Anterior cingulate cortex (tissue), 58 donors: ENCODE results near the gene RPS6KA6.
A peak's percentile ranks its signal among the peaks of the same experiment; 100 is the strongest.

Experiments used
- DNase-seq, 58 donors: peaks; one replicate each; lab custom pipeline; 2025; lab: John Stamatoyannopoulos, UW

The RPS6KA6 gene

GRCh38 chrX:84187533-84188319, at the start of gene RPS6KA6:
Gene RPS6KA6, minus strand, starts transcription at chrX:84188199. Its CDS starts 300 bp downstream, at chrX:84187899.
- peak in 42 of 58 donors; percentile 0 to 68 (median 22) for DNase-seq

GRCh38 chrX:84224741-84225140, 36.7 kb upstream of the RPS6KA6 start:
- DNase-seq: no peak

GRCh38 chrX:84223261-84223660, 35.3 kb upstream of the RPS6KA6 start:
- no peak for DNase-seq

GRCh38 chrX:84221181-84221580, 33.2 kb upstream of the RPS6KA6 start:
- DNase-seq: no peak

GRCh38 chrX:84219551-84219950, 31.6 kb upstream of the RPS6KA6 start:
- DNase-seq: no peak

- DNase-seq: no peak
Measured at GRCh38 chrX:84218726-84219125, 30.7 kb upstream of the RPS6KA6 start.

- no peak for DNase-seq
Measured at GRCh38 chrX:84216881-84217280, 28.9 kb upstream of the RPS6KA6 start.

- DNase-seq: no peak
Measured at GRCh38 chrX:84216406-84216805, 28.4 kb upstream of the RPS6KA6 start.

GRCh38 chrX:84205276-84205675, 17.3 kb upstream of the RPS6KA6 start:
- no peak for DNase-seq

GRCh38 chrX:84199688-84200087, 11.7 kb upstream of the RPS6KA6 start:
- no peak for DNase-seq

GRCh38 chrX:84197550-84197949, 9.6 kb upstream of the RPS6KA6 start:
- no peak for DNase-seq

GRCh38 chrX:84192006-84192405, 4.0 kb upstream of the RPS6KA6 start:
- no peak for DNase-seq

- DNase-seq: no peak
Measured at GRCh38 chrX:84189125-84189524, 1.1 kb upstream of the RPS6KA6 start.

- DNase-seq: peak in 51 of 58 donors; percentile 1 to 68 (median 23)
Measured at GRCh38 chrX:84188320-84188834, 378 bp upstream of the RPS6KA6 start.

- DNase-seq: peak in 1 of 58 donors; percentile 1
Measured at GRCh38 chrX:84186603-84187532, 1.1 kb downstream of the RPS6KA6 start.

- no peak for DNase-seq
Measured at GRCh38 chrX:84182516-84182915, 5.5 kb downstream of the RPS6KA6 start.

- DNase-seq: no peak
Measured at GRCh38 chrX:84175958-84176357, 12.0 kb downstream of the RPS6KA6 start.

GRCh38 chrX:84175274-84175673, 12.7 kb downstream of the RPS6KA6 start:
- DNase-seq: no peak

GRCh38 chrX:84174348-84174747, 13.7 kb downstream of the RPS6KA6 start:
- no peak for DNase-seq

- DNase-seq: no peak
Measured at GRCh38 chrX:84170931-84171330, 17.1 kb downstream of the RPS6KA6 start.

GRCh38 chrX:84168574-84168973, 19.4 kb downstream of the RPS6KA6 start:
- no peak for DNase-seq
